Ovary (tissue), 9 donors: Measurements from ENCODE around the gene TMEM82. TPM values are rescaled to one million over a fixed set of nuclear protein-coding genes. Genes with fewer than 3 reads are reported as not detected.

Experiments
- DNase-seq, 5 donors: peaks; one replicate each; pipeline ENCODE4 v3.0.0-alpha.2; 2019 to 2020
- H3K27ac ChIP-seq, 2 donors: fragments of 200-600 bp; one replicate each; pipeline versions ENCODE4 v1.5.1 to v1.8.0; 2019 to 2022
- H3K27me3 ChIP-seq: fragments of 200-600 bp; one replicate; pipeline ENCODE4 v1.8.0; 2022
- H3K36me3 ChIP-seq: fragments of 200-600 bp; sonication (generic); one replicate; pipeline ENCODE4 v1.5.1; 2019
- H3K4me1 ChIP-seq: one replicate; pipeline ENCODE4 v1.8.1; 2013; ENCODE audit warnings: mild to moderate bottlenecking, moderate library complexity; ENCODE audit not compliant: insufficient read depth
- H3K4me3 ChIP-seq: fragments of 200-600 bp; sonication (generic); one replicate; pipeline ENCODE4 v1.5.1; 2017
- H3K9me3 ChIP-seq, 2 donors: fragments of 200-600 bp in 1 of 2; sonication (generic) in 1 of 2; one replicate each; pipeline versions ENCODE4 v1.5.1 to v1.8.1; 2013 to 2019; ENCODE audit warnings: mild to moderate bottlenecking in 1 of 2, moderate library complexity in 1 of 2
- CTCF ChIP-seq, 3 donors: fragments of 450-650 bp in 2 of 3; fragments of 200-600 bp in 1 of 3; IDR thresholded peaks; one replicate each; pipeline versions ENCODE4 v1.5.1 to v1.8.0; 2016 to 2022; ENCODE audit warnings: antibody characterized with exemption in 3 of 3, mild to moderate bottlenecking in 1 of 3
- EP300 ChIP-seq: sonication (generic); formaldehyde crosslinking; IDR thresholded peaks from one replicate; pipeline ENCODE4 v1.6.1; 2017; ENCODE audit warnings: antibody characterized with exemption
- POLR2A ChIP-seq: fragments of 450-650 bp; IDR thresholded peaks from one replicate; pipeline ENCODE4 v1.6.1; 2017; ENCODE audit warnings: antibody characterized with exemption, mild to moderate bottlenecking, moderate library complexity
- WGBS, 3 donors: extraction: QIAGEN DNeasy Blood & Tissue Kit in 1 of 3; methylation state at CpG; one replicate each; pipeline versions ENCODE4 v1.1.5 to v1.1.7; 2013 to 2017; 5-methylcytosine and 5-hydroxymethylcytosine counted together
- intact Hi-C, 4 donors: fragments of 100-400 bp; cut with DNase I; formaldehyde crosslinking; loops; one replicate each; pipeline versions ENCODE4 v1.11.0 to v1.15.1; 2022 to 2023
- polyA plus RNA-seq, 2 donors: library from polyadenylated mRNA; stranded (reverse); fragments of 200-250 nt in 1 of 2; fragments of 350-450 nt in 1 of 2; fragmentation: Illumina TruSeq in 1 of 2; extraction: RNeasy Lipid Tissue Mini Kit (QIAGEN cat#74804) in 1 of 2; gene quantifications; one replicate each; pipeline ENCODE4 v1.2.3, GENCODE V29; 2013 to 2014
- total RNA-seq, 7 donors: library from RNA; depleted of rRNA in 2 of 7; stranded (reverse); fragments of >200 nt in 2 of 7; fragmentation: NEBNext Ultra II Directional in 3 of 7; extraction: Animal tissue kit (Norgen Biotek cat#: 25700) in 3 of 7; gene quantifications; one replicate each; pipeline versions ENCODE4 v1.1.0 to v1.2.4, GENCODE V29; 2016 to 2023
- donor health status: DM: no; HTN: no; CAD: no; lungs with moderate emphysema.
- donor health status: DM: no; HTN: no; CAD: no.
- donor health status: Bipolar disorder and iron deficiency.
- donor health status: DM: yes; HTN: yes; CAD: no.
- donor health status: DM: no; HTN: no; CAD: no.
- donor health status: DM: yes; HTN: yes; CAD: no.

The TMEM82 gene
- total and polyA plus RNA-seq, 9 donors, result not detected

GRCh38 chr1:15764269-15764764 is 22.0 kb downstream of the TMEM82 start:
- TF ChIP-seq POLR2A (no peak), EP300 (no peak), CTCF (IDR thresholded peaks at IDR 0.05) (no peak)
- intact Hi-C loops, result no loop called here

GRCh38 chr1:15764890-15765289 is 22.6 kb downstream of the TMEM82 start:
- WGBS, 3 donors, result 83 to 87% (median 84%) methylated on average over 15 of the region's 15 CpGs
- TF ChIP-seq EP300, result no peak
- Histone ChIP-seq H3K4me1 (peaks cover 11% of the 10 kb centered on the region), H3K9me3 (no peaks in the 10 kb centered on the region), H3K27me3 (no peaks in the 10 kb centered on the region), H3K36me3 (no peaks in the 10 kb centered on the region), H3K4me3 (no peak overlapping the region), H3K27ac (no peak overlapping the region)
- intact Hi-C loops, result no loop called here
- DNase-seq, result no peak

More at GRCh38 chr1:15764269-15764764, 22.0 kb downstream of the TMEM82 start:
- WGBS, 3 donors, result 49 to 64% (median 62%) methylated on average over 10 of the region's 10 CpGs
- Histone ChIP-seq H3K36me3 (no peaks in the 10 kb centered on the region), H3K4me3 (no peak overlapping the region), H3K9me3 (no peaks in the 10 kb centered on the region), H3K27me3 (no peaks in the 10 kb centered on the region), H3K27ac (no peak overlapping the region), H3K4me1 (peaks cover 11% of the 10 kb centered on the region)
- no peak for DNase-seq

GRCh38 chr1:15765495-15766194 is 23.3 kb downstream of the TMEM82 start:
- no peaks in the 10 kb centered on the region for H3K27me3 ChIP-seq
- 62 to 80% (median 70%) methylated on average over 20 of the region's 20 CpGs for WGBS, 3 donors
- H3K9me3 ChIP-seq, result no peaks in the 10 kb centered on the region
- DNase-seq, result no peak
- H3K4me1 ChIP-seq, result peaks cover 10% of the 10 kb centered on the region
- H3K4me3 ChIP-seq, result no peak overlapping the region
- H3K36me3 ChIP-seq, result no peaks in the 10 kb centered on the region
- TF ChIP-seq POLR2A (no peak), CTCF (IDR thresholded peaks at IDR 0.05) (no peak), EP300 (no peak)
- intact Hi-C loops, result no loop called here
- no peak overlapping the region for H3K27ac ChIP-seq

- intact Hi-C loops, result no loop called here
- 92 to 95% (median 93%) methylated on average over 5 of the region's 5 CpGs for WGBS, 3 donors
- TF ChIP-seq POLR2A, result no peak
- TF ChIP-seq CTCF (IDR thresholded peaks at IDR 0.05), result no peak
- no peak for TF ChIP-seq EP300
- Histone ChIP-seq H3K4me3 (no peak overlapping the region), H3K36me3 (no peaks in the 10 kb centered on the region), H3K4me1 (peaks cover 1% of the 10 kb centered on the region), H3K27me3 (no peaks in the 10 kb centered on the region), H3K9me3 (no peaks in the 10 kb centered on the region), H3K27ac (no peak overlapping the region)
- DNase-seq, result no peak
Observed at GRCh38 chr1:15767941-15768340, 25.6 kb downstream of the TMEM82 start.

- WGBS, 3 donors, result 93 to 95% (median 94%) methylated on average over 7 of the region's 7 CpGs
- H3K4me3 ChIP-seq, result no peak overlapping the region
- DNase-seq, result no peak
- no peak for TF ChIP-seq EP300
- TF ChIP-seq CTCF (IDR thresholded peaks at IDR 0.05), result no peak
- no peak for TF ChIP-seq POLR2A
- H3K36me3 ChIP-seq, result no peaks in the 10 kb centered on the region
- peaks cover 1% of the 10 kb centered on the region for H3K4me1 ChIP-seq
- intact Hi-C loops, result no loop called here
- H3K9me3 ChIP-seq, result no peaks in the 10 kb centered on the region
- no peaks in the 10 kb centered on the region for H3K27me3 ChIP-seq
- no peak overlapping the region for H3K27ac ChIP-seq
Observed at GRCh38 chr1:15768388-15768787, 26.1 kb downstream of the TMEM82 start.
